GM23248 (cell line): ENCODE results near the gene SEPTIN5. TPM values are rescaled to one million over a fixed set of nuclear protein-coding genes. Genes with fewer than 3 reads are reported as not detected.
A peak's percentile ranks its signal among the peaks of the same experiment; 100 is the strongest.

Experiments used
- DNase-seq: peaks from one replicate; pipeline ENCODE4 v3.0.0-alpha.2; 2015
- H2AFZ ChIP-seq: fragments of 200-600 bp; sonication (generic); 2 replicates; pipeline ENCODE4 v1.6.1; 2016; ENCODE audit warnings: antibody characterized with exemption
- H3F3A ChIP-seq: fragments of 200-600 bp; sonication (generic); 2 replicates; pipeline ENCODE4 v1.6.1; 2016; ENCODE audit warnings: mild to moderate bottlenecking, antibody characterized with exemption, mixed run types; ENCODE audit not compliant: insufficient read depth
- H3K27ac ChIP-seq: fragments of 200-600 bp; sonication (generic); 2 replicates; pipeline ENCODE4 v1.5.1; 2016; ENCODE audit warnings: mild to moderate bottlenecking
- H3K27me3 ChIP-seq: fragments of 200-600 bp; sonication (generic); replicated peaks from 2 replicates; pipeline ENCODE4 v1.6.1; 2016; ENCODE audit warnings: mild to moderate bottlenecking; ENCODE audit not compliant: insufficient read depth
- H3K36me3 ChIP-seq: fragments of 200-600 bp; sonication (generic); 2 replicates; pipeline ENCODE4 v1.6.1; 2016; ENCODE audit warnings: low read depth, mild to moderate bottlenecking
- H3K4me1 ChIP-seq: fragments of 200-600 bp; sonication (generic); 2 replicates; pipeline ENCODE4 v1.6.1; 2016; ENCODE audit warnings: mild to moderate bottlenecking; ENCODE audit not compliant: insufficient read depth
- H3K4me2 ChIP-seq: fragments of 200-600 bp; sonication (generic); one replicate; pipeline ENCODE4 v1.6.1; 2016; ENCODE audit warnings: mild to moderate bottlenecking; ENCODE audit not compliant: unreplicated experiment
- H3K4me3 ChIP-seq: fragments of 200-600 bp; sonication (generic); 2 replicates; pipeline ENCODE4 v1.5.1; 2016; ENCODE audit warnings: mild to moderate bottlenecking
- H3K79me2 ChIP-seq: fragments of 200-600 bp; sonication (generic); 2 replicates; pipeline ENCODE4 v1.6.1; 2016; ENCODE audit warnings: mild to moderate bottlenecking; ENCODE audit not compliant: insufficient read depth
- H3K9ac ChIP-seq: fragments of 200-600 bp; sonication (generic); 2 replicates; pipeline ENCODE4 v1.6.1; 2016; ENCODE audit warnings: mild to moderate bottlenecking
- H3K9me2 ChIP-seq: fragments of 200-600 bp; sonication (generic); 2 replicates; pipeline ENCODE4 v1.6.1; 2016; ENCODE audit warnings: mixed run types, mild to moderate bottlenecking, moderate library complexity; ENCODE audit not compliant: insufficient read depth
- H3K9me3 ChIP-seq: fragments of 200-600 bp; sonication (generic); one replicate; pipeline ENCODE4 v1.6.1; 2017; ENCODE audit warnings: low read depth
- H4K20me1 ChIP-seq: fragments of 200-600 bp; sonication (generic); 2 replicates; pipeline ENCODE4 v1.6.0; 2016; ENCODE audit not compliant: insufficient read depth
- EZH2 ChIP-seq: fragments of 200-600 bp; sonication (generic); IDR thresholded peaks from 2 replicates; pipeline ENCODE4 v1.6.1; 2018; ENCODE audit warnings: antibody characterized with exemption, mild to moderate bottlenecking; ENCODE audit not compliant: insufficient read depth, poor library complexity, severe bottlenecking
- EZH2phosphoT487 ChIP-seq: fragments of 200-600 bp; sonication (generic); IDR thresholded peaks from 2 replicates; pipeline ENCODE4 v1.6.1; 2018; ENCODE audit warnings: antibody characterized with exemption, moderate library complexity, mild to moderate bottlenecking, low read depth; ENCODE audit not compliant: insufficient read depth
- WGBS, 2 experiments: methylation state at CpG; one replicate each; pipeline ENCODE4 v1.1.6; 2015 to 2017; ENCODE audit warnings: low lambda C conversion rate in 2 of 2, low coverage in 1 of 2; ENCODE audit errors: missing lambda C conversion rate in 2 of 2; 5-methylcytosine and 5-hydroxymethylcytosine counted together
- in situ Hi-C: fragments of 300-500 bp; cut with MboI; formaldehyde crosslinking; loops from 2 replicates; pipeline ENCODE4 v1.15.0; 2020
- polyA plus RNA-seq: library from polyadenylated mRNA; unstranded; fragments of >200 nt; fragmentation: Nextera tagmentation; extraction: Ambion mirVana; gene quantifications from 2 replicates; pipeline ENCODE4 v1.2.1, GENCODE V29; 2016
- total RNA-seq: library from RNA; depleted of rRNA; stranded (reverse); fragments of >200 nt; shearing (Covaris generic); gene quantifications from 2 replicates; pipeline ENCODE4 v1.2.3, GENCODE V29; 2014

Gene SEPTIN5
- total and polyA plus RNA-seq, 2 experiments from 2014 or later: 17.0 to 31.5 TPM

DNA sequence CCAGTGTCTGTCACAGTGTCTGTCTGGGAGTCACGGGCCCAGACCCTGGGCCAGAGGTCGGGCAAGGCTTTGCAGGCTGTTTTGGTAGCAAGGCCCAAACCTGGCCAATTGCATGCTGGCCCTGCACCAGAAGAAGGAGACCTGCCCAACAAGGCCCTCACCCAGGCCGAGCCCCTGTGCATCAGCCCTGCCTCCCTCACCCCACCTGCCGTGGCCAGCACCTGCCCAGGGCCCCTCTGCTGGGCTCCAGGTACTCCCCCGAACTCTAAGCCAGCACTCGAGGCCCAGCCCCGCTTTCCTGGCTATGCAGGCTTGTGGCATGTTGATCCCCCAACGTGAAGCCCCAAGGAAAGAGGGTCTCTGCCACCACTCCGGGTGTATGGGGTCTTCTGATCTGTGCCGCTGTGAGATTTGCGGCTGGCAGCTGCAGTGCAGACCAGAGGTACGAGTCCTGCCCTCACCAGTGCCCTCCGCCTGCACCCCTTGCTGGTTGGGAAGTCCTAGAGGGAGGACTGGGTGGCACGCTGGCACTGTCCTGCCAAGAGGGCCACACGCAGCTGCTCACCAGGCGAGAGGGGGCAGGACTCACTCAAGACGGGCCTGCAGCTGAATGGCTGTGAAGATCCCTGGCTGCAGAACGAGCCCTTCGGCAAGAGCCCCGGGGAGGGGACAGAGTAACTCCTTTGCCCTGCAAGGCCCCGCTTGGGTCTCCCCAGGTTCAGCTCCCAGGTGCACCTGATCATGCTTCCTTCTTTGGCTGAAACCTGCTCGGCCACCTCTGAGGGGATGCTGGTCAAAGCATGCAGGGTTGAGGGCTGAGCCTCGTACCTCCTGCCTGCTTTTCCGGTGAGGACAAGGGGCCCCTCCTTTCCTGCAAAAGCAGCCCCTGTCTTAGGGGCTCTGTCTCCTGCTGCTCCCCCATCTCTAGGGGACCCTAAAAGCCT lies 6.7 kb upstream of the SEPTIN5 start:
- Histone ChIP-seq H4K20me1 (no peaks in the 10 kb centered on the region), H3K36me3 (no peaks in the 10 kb centered on the region), H3F3A (no peaks in the 10 kb centered on the region), H3K4me2 (no peak overlapping the region), H2AFZ (no peak overlapping the region), H3K9ac (no peak overlapping the region), H3K4me3 (no peak overlapping the region), H3K9me3 (no peaks in the 10 kb centered on the region), H3K4me1 (0 out of 2 replicates have a peak, but pooled peaks cover 6% of the 10 kb centered on the region), H3K79me2 (no peaks in the 10 kb centered on the region), H3K9me2 (no peaks in the 10 kb centered on the region), H3K27ac (no peak overlapping the region), H3K27me3 (no peaks in the 10 kb centered on the region; the same call in 1 of the 2 replicates)
- WGBS, 2 experiments: 75 to 78% methylated on average over 23 to 24 of the region's 24 CpGs
- in situ Hi-C loops: no loop called here
- no peak for DNase-seq
- no peak for TF ChIP-seq EZH2
- TF ChIP-seq EZH2phosphoT487: no peak

DNA sequence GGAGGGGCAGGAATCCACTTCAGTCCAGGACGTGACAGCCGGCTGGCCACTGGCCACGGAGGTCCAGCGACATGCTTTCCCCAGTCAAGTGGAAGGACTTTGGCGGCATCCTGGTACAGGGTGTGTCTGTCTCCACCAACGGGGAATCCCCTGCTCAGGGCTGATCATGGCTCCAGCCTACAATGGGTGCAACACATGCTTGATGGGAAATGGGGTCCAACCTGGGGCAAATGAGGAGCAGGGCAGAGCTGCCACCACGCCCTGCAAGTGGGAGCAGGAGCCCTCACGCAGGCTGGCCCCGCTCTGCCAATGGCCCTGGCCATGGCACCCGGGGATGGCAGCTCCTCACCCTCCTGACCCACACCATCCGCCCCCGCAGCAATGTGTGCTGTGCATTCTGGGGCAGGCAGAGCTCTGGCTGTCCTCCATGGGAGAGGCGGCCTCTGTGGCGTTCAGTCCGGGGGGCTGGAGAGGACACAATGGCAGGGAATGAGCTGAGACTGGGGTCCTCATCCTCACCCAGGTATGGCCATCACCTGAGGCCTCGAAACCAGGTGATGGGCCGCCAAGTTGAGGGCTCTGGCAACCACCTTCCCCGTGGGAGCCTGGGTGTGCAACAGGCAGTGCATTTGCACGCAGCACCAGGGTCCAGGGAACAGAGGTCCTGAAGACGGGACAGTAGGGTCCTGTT lies 5.8 kb upstream of the SEPTIN5 start:
- Histone ChIP-seq H4K20me1 (no peaks in the 10 kb centered on the region), H3K9me3 (no peaks in the 10 kb centered on the region), H3F3A (no peaks in the 10 kb centered on the region), H3K9ac (no peak overlapping the region), H3K36me3 (no peaks in the 10 kb centered on the region), H3K4me2 (no peak overlapping the region), H3K27me3 (no peaks in the 10 kb centered on the region; the same call in 1 of the 2 replicates), H2AFZ (no peak overlapping the region), H3K9me2 (no peaks in the 10 kb centered on the region), H3K4me3 (no peak overlapping the region), H3K79me2 (no peaks in the 10 kb centered on the region), H3K27ac (no peak overlapping the region), H3K4me1 (0 out of 2 replicates have a peak, but pooled peaks cover 6% of the 10 kb centered on the region)
- TF ChIP-seq EZH2: no peak
- no peak for TF ChIP-seq EZH2phosphoT487
- in situ Hi-C loops: no loop called here
- 55 to 57% methylated on average over 20 of the region's 20 CpGs for WGBS, 2 experiments
- DNase-seq: no peak

DNA sequence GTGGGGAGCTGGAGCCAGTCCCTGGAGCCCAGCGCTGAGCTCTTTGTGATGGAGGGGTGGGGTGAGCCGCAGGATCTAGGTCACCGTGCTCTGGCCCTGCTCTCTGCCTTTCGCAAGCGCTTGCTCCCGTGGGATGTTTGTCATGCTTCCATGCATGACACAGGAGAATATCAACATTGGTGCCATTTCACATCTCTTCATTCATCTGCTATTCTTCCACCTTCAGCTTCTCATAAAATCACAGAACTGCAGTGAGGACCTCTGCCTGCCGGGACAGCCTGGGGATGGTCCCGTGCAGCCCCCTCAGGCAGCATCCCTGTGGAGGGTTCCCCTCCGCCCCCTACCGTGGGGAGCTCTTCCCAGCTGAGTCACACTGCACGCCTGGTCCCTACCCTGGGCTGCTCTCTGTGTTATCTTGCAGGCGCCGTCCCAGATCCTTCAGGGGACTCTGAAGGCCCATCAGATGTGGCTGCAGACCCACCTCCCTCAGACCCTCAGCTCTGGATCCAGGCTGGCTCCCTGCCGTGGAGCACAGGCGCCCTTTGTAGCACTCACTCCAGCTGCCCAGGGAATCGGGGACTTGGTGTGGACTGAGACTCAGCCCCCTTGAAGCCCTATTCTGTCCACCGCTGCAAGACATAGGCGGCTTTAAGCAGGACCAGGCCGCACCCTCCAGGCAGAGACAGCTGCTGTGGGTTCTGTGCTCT lies 5.1 kb upstream of the SEPTIN5 start:
- TF ChIP-seq EZH2 (no peak), EZH2phosphoT487 (no peak)
- H4K20me1 ChIP-seq: no peaks in the 10 kb centered on the region
- H3K4me2 ChIP-seq: no peak overlapping the region
- H3K9me2 ChIP-seq: no peaks in the 10 kb centered on the region
- DNase-seq: peak; percentile 74
- in situ Hi-C loops: no loop called here
- H3K79me2 ChIP-seq: no peaks in the 10 kb centered on the region
- H3K9me3 ChIP-seq: no peaks in the 10 kb centered on the region
- no peak overlapping the region for H3K4me3 ChIP-seq
- WGBS, 2 experiments: 22% methylated on average over 19 of the region's 19 CpGs
- no peak overlapping the region for H3K27ac ChIP-seq
- 0 out of 2 replicates have a peak, but pooled peaks cover 6% of the 10 kb centered on the region for H3K4me1 ChIP-seq
- no peaks in the 10 kb centered on the region; the same call in 1 of the 2 replicates for H3K27me3 ChIP-seq
- no peak overlapping the region for H3K9ac ChIP-seq
- no peaks in the 10 kb centered on the region for H3K36me3 ChIP-seq
- no peaks in the 10 kb centered on the region for H3F3A ChIP-seq
- no peak overlapping the region for H2AFZ ChIP-seq

DNA sequence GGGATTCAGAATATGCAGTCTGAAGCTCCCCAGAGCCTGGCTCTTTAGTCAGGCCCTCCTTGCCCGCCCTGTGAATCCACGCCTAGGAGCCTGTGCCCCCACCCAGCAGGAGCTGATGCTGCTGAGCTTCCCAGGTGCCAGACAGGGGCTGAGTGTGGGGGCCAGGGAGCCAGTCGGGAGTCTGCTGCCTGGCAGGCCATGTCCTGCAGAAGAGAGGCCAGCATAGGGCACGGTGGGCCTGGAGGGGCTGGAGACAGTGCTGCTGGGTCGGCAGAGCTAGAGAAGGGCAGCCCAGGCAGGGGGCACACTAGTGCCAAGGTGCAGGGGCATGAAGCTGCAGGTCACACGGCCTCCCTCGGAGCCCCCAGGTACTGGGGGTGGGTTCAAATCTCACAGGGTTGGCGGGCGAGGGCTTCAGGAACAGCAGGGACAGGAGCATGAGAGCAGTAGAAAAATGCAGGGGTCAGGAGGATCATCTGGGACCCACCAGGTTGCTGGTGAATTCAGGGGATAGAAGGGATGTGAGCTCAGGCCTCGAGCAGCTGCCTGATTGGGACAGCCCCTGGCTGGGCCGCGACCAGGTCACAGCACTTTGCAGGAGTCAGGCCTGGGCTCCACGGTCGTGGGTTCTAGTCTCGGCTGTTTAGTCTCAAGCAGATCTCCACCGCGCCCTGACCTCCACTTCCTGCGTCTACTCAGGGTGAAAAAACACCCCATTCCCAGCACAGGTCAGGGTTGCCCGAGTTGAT lies 4.1 kb upstream of the SEPTIN5 start:
- no peak for DNase-seq
- in situ Hi-C loops: no loop called here

More for the DNA sequence above, 4.1 kb upstream of the SEPTIN5 start:
- Histone ChIP-seq H3K27me3 (no peaks in the 10 kb centered on the region), H3K27ac (no peak overlapping the region), H3K36me3 (no peaks in the 10 kb centered on the region), H3K9me3 (no peaks in the 10 kb centered on the region), H3K4me1 (0 out of 2 replicates have a peak, but pooled peaks cover 6% of the 10 kb centered on the region), H3K79me2 (no peaks in the 10 kb centered on the region), H3K9ac (no peak overlapping the region), H3K9me2 (no peaks in the 10 kb centered on the region), H4K20me1 (no peaks in the 10 kb centered on the region), H3K4me3 (no peak overlapping the region), H2AFZ (no peak overlapping the region), H3K4me2 (no peak overlapping the region), H3F3A (no peaks in the 10 kb centered on the region)
- no peak for TF ChIP-seq EZH2
- no peak for TF ChIP-seq EZH2phosphoT487
- 90 to 91% methylated on average over 17 to 19 of the region's 19 CpGs for WGBS, 2 experiments
